PC-3 (cell line): ENCODE results near the gene GIGYF2.

Experiments used
- EZH2phosphoT487 ChIP-seq: fragments of 300-600 bp; sonication (generic); IDR thresholded peaks from 2 replicates; pipeline ENCODE4 v1.6.1; 2018; ENCODE audit warnings: mild to moderate bottlenecking, antibody characterized with exemption, low read length, borderline replicate concordance
- TF ChIP-seq, protein P1 (sequence below): fragments of 300-600 bp; sonication (generic); conservative IDR thresholded peaks from 2 replicates; pipeline ENCODE4 v1.5.1; 2017; ENCODE audit warnings: antibody characterized with exemption, low read depth, mild to moderate bottlenecking, low read length

DNA sequence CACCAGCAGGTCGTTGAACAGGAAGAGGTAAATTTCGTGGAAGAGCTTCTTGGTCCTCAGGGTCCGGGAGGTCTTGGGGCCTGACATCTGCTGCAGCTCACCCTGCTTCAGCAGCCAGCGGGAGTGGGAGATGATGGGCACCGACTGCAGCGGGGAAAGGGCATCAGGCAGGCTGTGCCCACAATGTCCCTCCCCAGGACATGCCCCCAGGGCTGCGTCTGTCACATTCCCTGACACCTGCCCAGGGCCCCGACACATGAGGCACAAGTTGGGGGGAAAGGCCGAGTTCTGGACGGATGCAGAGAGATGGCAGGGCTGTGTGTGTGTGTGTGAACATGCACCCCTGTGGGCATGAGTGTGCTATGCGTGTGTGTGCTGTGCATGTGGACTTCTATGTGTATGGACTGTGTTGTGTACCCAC is 186.9 kb downstream of the GIGYF2 start:
- no peak for TF ChIP-seq EZH2phosphoT487
- TF ChIP-seq, protein P1, sequence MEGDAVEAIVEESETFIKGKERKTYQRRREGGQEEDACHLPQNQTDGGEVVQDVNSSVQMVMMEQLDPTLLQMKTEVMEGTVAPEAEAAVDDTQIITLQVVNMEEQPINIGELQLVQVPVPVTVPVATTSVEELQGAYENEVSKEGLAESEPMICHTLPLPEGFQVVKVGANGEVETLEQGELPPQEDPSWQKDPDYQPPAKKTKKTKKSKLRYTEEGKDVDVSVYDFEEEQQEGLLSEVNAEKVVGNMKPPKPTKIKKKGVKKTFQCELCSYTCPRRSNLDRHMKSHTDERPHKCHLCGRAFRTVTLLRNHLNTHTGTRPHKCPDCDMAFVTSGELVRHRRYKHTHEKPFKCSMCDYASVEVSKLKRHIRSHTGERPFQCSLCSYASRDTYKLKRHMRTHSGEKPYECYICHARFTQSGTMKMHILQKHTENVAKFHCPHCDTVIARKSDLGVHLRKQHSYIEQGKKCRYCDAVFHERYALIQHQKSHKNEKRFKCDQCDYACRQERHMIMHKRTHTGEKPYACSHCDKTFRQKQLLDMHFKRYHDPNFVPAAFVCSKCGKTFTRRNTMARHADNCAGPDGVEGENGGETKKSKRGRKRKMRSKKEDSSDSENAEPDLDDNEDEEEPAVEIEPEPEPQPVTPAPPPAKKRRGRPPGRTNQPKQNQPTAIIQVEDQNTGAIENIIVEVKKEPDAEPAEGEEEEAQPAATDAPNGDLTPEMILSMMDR, result no peak
